Iris pigment epithelial cell (primary cell): Measurements from ENCODE around the gene SLC13A1.
"Not testable (repeated sequence)": the region's sequence is repeated elsewhere in the genome, so short reads cannot be mapped to it uniquely, and the experiment has no call there.

Experiments
- DNase-seq: peaks from one replicate; pipeline ENCODE4 v3.0.0-alpha.2; 2011; ENCODE audit warnings: low read depth

The SLC13A1 gene, protein sequence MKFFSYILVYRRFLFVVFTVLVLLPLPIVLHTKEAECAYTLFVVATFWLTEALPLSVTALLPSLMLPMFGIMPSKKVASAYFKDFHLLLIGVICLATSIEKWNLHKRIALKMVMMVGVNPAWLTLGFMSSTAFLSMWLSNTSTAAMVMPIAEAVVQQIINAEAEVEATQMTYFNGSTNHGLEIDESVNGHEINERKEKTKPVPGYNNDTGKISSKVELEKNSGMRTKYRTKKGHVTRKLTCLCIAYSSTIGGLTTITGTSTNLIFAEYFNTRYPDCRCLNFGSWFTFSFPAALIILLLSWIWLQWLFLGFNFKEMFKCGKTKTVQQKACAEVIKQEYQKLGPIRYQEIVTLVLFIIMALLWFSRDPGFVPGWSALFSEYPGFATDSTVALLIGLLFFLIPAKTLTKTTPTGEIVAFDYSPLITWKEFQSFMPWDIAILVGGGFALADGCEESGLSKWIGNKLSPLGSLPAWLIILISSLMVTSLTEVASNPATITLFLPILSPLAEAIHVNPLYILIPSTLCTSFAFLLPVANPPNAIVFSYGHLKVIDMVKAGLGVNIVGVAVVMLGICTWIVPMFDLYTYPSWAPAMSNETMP

GRCh38 chr7:123199883-123200282, at the start of gene SLC13A1:
Gene SLC13A1, minus strand, starts transcription at chr7:123199969. Its CDS starts 23 bp downstream, at chr7:123199946.
- no peak for DNase-seq

DNA sequence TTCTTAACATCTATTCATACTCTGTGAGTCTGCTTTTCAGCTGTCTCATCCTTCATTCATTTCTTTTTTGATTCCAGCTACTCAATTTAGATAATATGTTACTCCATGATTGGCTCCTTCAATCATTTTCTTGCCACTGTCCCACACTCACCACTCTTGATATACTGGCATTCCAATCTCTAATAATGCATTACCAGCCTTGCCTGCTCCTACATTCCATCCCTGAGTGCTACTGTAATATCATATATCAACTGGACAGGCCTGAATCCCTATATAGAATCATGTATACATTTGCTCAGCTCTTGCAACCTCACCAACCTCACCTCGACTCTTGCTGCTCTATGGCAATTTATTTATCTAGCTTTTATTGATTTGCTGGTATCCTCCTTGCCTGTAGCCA, 45.0 kb upstream of the SLC13A1 start:
- DNase-seq, result no peak

- no peak for DNase-seq
Measured at GRCh38 chr7:123242467-123243092, 42.8 kb upstream of the SLC13A1 start.

DNA sequence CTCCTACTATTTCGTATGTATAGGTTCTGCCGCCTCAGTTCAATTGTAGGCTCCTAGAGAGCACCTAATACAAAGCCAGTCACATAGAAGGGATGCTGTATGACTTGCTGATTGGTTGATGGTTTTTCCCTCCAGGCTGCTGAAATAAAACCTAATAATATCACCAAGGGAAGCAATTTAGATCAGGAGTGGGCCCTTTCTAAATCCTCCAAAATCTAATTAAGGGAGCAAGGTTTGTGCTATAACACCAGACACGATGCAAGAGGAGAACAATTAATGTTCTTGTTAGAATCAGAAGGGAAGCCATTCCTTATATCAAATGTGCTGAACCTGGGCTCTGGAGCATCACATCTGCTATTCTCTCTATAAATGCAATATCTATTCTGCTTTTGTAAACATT, 42.0 kb upstream of the SLC13A1 start:
- DNase-seq, result no peak

DNA sequence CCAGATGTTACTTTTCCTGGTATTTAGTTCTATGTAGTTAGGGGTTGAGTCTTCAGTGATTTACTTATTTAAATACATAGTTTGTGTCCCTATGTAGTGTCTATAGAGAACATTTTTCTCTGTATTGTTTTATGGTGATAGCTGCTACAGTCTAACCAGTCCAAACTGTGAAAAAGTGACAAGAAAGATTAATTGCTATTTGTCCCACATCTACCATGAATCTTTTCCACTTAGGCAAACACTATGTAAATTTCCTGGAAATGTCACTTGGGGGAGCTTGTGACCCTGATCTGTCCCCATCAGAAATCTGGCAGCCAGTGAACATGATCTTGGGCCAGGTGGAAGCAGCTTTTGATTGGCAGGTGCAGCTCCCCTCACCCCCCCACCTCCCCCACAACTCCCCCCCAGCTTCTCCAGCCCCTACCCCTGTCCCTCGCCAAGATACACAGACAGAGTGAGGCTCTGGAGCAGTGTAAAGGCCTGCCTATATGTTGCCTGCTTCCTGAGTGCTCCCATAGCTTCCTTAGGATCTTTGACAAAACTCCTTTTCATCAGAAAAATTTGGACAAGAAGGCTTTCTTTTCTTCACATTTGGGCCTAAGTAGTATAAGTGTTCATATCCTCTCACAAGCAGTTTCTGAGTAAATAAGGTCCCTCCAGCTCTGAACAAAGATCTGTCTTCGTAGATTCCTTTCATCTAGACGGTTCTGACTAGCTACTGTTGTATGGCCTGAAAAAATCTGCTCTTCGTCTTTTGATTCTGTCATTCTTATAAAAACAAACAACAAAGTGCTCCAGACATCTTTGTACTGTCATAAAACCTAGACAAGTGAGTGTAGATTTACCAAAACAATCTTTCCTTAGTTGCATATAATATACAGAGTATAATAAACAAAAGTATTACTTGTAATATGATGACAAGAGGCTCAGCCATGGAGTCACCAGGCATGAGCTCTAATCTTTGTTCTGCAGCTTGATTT, 31.5 kb upstream of the SLC13A1 start:
- DNase-seq, result peak; percentile 21

DNA sequence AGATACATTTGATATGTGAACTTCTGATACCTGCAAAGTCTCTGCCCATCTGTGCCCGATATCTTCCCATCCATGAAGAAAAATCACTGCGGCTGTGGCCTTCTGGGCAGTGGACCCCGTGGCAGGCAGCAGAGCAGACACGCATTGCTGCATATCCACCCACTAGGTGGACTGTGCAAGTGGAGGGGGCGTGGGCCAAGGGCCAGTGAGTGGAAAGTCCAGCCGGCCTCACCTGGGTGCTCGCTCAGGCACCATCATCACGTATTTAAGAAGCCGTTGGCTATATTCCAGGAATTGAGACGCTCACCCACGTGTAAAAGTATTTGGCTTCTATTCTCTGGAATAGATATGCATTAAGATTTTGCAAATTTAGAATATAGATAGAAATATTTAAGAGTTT, 30.8 kb upstream of the SLC13A1 start:
- DNase-seq, result no peak

DNA sequence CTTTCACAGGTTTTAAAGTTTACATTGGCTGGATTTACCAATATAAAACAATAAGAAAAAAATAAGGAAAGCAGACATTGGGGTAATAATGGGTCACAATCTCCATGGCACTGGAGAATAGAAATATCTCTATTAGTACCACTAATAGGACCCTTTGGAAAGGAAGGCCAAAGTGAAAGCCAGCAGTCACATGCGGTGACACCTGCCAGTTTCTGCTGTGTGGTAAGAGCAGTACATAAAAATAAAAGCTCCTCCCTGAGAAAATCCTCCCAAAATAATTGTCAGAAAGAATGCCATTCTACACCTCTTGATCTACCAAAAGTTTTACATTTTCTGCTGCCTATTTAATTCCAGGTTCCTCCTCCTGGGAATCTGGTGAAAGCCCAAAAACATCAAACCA, 30.4 kb upstream of the SLC13A1 start:
- no peak for DNase-seq

DNA sequence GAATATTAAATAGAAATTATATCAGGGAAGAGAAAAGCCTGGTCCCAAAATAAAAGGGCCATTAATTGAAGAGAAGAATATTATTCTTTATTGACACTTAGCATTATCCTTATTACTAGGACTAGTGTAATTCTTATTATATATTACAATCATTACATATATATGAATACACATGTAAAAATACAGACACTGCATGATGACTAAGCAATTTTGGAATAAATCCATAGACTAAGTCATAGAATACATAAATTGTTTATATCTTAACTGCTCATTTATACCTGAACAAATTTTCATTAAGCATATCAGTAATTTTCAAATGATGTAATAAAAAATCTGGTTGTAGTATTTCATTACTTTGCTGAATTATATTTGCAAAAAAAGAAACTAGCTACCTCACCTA, 29.7 kb upstream of the SLC13A1 start:
- DNase-seq, result no peak

- DNase-seq, result not testable (repeated sequence)
Measured at GRCh38 chr7:123227666-123228065, 27.9 kb upstream of the SLC13A1 start.

- peak; percentile 84 for DNase-seq
Measured at GRCh38 chr7:123220396-123220795, 20.6 kb upstream of the SLC13A1 start.

DNA sequence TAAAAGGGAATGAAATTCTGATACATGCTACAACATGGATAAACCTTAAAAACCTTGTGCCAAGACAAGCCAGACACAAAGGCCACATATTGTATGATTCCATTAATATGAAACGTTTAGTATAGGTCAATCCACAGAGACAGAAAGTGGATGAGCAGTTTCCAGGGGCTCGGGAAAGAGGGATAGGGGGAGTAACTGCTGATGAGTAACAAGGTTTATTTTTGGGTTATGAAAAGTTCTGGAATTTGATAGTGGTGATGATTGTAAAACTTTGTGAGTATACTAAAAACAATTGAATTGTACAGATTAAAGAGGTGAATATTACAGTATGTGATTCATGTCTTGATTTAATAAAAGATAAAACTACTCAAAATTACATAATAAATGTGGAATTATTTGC, 19.1 kb upstream of the SLC13A1 start:
- no peak for DNase-seq

GRCh38 chr7:123216825-123217224, 17.1 kb upstream of the SLC13A1 start:
- DNase-seq, result no peak

GRCh38 chr7:123215350-123215749, 15.6 kb upstream of the SLC13A1 start:
- no peak for DNase-seq

GRCh38 chr7:123211545-123211944, 11.8 kb upstream of the SLC13A1 start:
- no peak for DNase-seq

GRCh38 chr7:123210986-123211385, 11.2 kb upstream of the SLC13A1 start:
- DNase-seq, result peak; percentile 84

DNA sequence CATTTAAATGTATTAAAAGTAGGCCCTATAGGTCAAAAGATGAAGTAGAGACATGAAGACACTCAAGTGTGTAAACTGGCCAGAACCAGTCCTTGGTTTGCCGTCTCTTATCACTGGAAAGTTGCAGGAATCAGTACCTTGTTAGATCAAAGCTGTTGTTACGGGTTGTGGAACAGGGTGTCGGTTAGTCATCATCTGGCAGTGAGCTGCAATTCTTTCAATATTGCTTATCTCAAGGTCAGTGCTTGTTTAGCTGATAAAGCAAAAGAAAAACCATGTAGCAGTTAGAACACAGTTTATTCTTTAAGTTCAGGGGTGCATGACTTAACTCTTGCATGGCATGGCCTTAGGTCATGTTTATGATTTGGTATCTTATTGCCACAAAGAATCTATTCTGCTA, 10.0 kb upstream of the SLC13A1 start:
- peak; percentile 81 for DNase-seq

- DNase-seq, result peak; percentile 49
Measured at GRCh38 chr7:123208793-123209192, 9.0 kb upstream of the SLC13A1 start.

- DNase-seq, result no peak
Measured at GRCh38 chr7:123204206-123204835, 4.6 kb upstream of the SLC13A1 start.

- DNase-seq, result no peak
Measured at GRCh38 chr7:123201901-123202300, 2.1 kb upstream of the SLC13A1 start.

GRCh38 chr7:123198668-123199652, 809 bp downstream of the SLC13A1 start:
- DNase-seq, result no peak
